Endothelial cell of umbilical vein (primary cell): Measurements from ENCODE around the gene NF2. TPM values are rescaled to one million over a fixed set of nuclear protein-coding genes. Genes with fewer than 3 reads are reported as not detected.

Experiments
- BruUV-seq: library from RNA; stranded (reverse); fragments of 400-500 nt; replicated peaks from 2 replicates; lab custom pipeline; 2021; lab: Mats Ljungman, UMichigan
- CTCF ChIA-PET: fragments of 300-600, 350-600 bp; sonication (Branson Sonifier 250); formaldehyde crosslinking; loops from one replicate; lab custom pipeline; 2021; ENCODE audit warnings: antibody characterized with exemption, inconsistent platforms; lab: Charles Lee
- POLR2A ChIA-PET: fragments of 300-600, 350-600 bp; sonication (Branson Sonifier 250); formaldehyde crosslinking; loops from one replicate; lab custom pipeline; 2021; ENCODE audit warnings: antibody characterized with exemption, inconsistent platforms; lab: Charles Lee
- DNase-seq: peaks from one replicate; pipeline ENCODE4 v3.0.0-alpha.2; 2011; ENCODE audit warnings: low read depth, low spot score
- FAIRE-seq: peaks from 2 replicates; lab custom pipeline; 2011; peaks lifted over from hg19 to GRCh38; lab: Jason Lieb, UNC
- H2AFZ ChIP-seq: 2 replicates; pipeline ENCODE4 v1.6.0; 2012; ENCODE audit warnings: low read depth, low read length, control low read depth, inconsistent platforms
- H3K27ac ChIP-seq: 2 replicates; pipeline ENCODE4 v1.5.1; 2011; ENCODE audit warnings: low read depth, mild to moderate bottlenecking, control low read depth, low read length, moderate library complexity; ENCODE audit not compliant: insufficient read depth
- H3K27me3 ChIP-seq, 2 experiments: 2 replicates each; pipeline versions ENCODE4 v1.6.0 to v1.6.1; 2011; ENCODE audit warnings: low read length in 2 of 2, mixed read lengths in 1 of 2; ENCODE audit not compliant: control insufficient read depth in 2 of 2, insufficient read depth in 2 of 2
- H3K36me3 ChIP-seq, 2 experiments: 2 replicates in 1 of 2; 3 replicates in 1 of 2; pipeline ENCODE4 v1.5.1; 2011; ENCODE audit warnings: low read length in 2 of 2, mild to moderate bottlenecking in 1 of 2, moderate library complexity in 1 of 2; ENCODE audit not compliant: control insufficient read depth in 2 of 2, insufficient read depth in 2 of 2; ENCODE audit errors: extremely low read depth in 1 of 2
- H3K4me1 ChIP-seq: 3 replicates; pipeline ENCODE4 v1.5.1; 2011; ENCODE audit warnings: mild to moderate bottlenecking, low read length; ENCODE audit not compliant: control insufficient read depth, insufficient read depth; ENCODE audit errors: extremely low read depth
- H3K4me2 ChIP-seq: 2 replicates; pipeline ENCODE4 v1.6.1; 2011; ENCODE audit warnings: low read length, control low read depth, mixed read lengths; ENCODE audit not compliant: insufficient read depth
- H3K4me3 ChIP-seq, 3 experiments: fragments of 200-600 bp in 1 of 3; sonication (generic), shearing (Covaris generic) in 1 of 3; replicated peaks in 1 of 3; 2 replicates each; pipeline ENCODE4 v1.5.1; 2011 to 2016; ENCODE audit warnings: control low read depth in 3 of 3, low read length in 3 of 3, mild to moderate bottlenecking in 2 of 3, inconsistent platforms in 1 of 3, low read depth in 1 of 3, moderate library complexity in 1 of 3; ENCODE audit not compliant: insufficient read depth in 1 of 3
- H3K79me2 ChIP-seq: 2 replicates; pipeline ENCODE4 v1.6.0; 2012; ENCODE audit warnings: low read length, inconsistent platforms; ENCODE audit not compliant: control insufficient read depth, insufficient read depth
- H3K9ac ChIP-seq: replicated peaks from 2 replicates; pipeline ENCODE3; 2011; ENCODE audit warnings: low read length, control low read depth; ENCODE audit not compliant: insufficient read depth; ENCODE audit errors: extremely low read depth
- H3K9me1 ChIP-seq: replicated peaks from 3 replicates; pipeline ENCODE4 v1.6.0; 2011; ENCODE audit warnings: mild to moderate bottlenecking, low read length; ENCODE audit not compliant: control insufficient read depth, insufficient read depth; ENCODE audit errors: extremely low read depth
- H3K9me3 ChIP-seq: replicated peaks from 2 replicates; pipeline ENCODE4 v1.5.1; 2012; ENCODE audit warnings: low read length, inconsistent platforms; ENCODE audit not compliant: control insufficient read depth, insufficient read depth
- H4K20me1 ChIP-seq: replicated peaks from 2 replicates; pipeline ENCODE3; 2011; ENCODE audit warnings: mild to moderate bottlenecking, low read length; ENCODE audit not compliant: control insufficient read depth, insufficient read depth; ENCODE audit errors: extremely low read depth
- EZH2 ChIP-seq: IDR thresholded peaks from 2 replicates; pipeline ENCODE4 v1.6.1; 2012; ENCODE audit warnings: borderline replicate concordance, low read depth, mild to moderate bottlenecking, moderate library complexity, low read length, inconsistent platforms; ENCODE audit not compliant: severe bottlenecking
- FOS ChIP-seq: IDR thresholded peaks from 2 replicates; pipeline ENCODE4 v1.6.1; 2011; ENCODE audit warnings: mild to moderate bottlenecking, low read length, moderate library complexity, borderline replicate concordance; ENCODE audit not compliant: insufficient read depth
- GATA2 ChIP-seq: IDR thresholded peaks from 2 replicates; pipeline ENCODE4 v1.7.0; 2011; ENCODE audit warnings: low read depth, mild to moderate bottlenecking, moderate library complexity, mixed read lengths, low read length; ENCODE audit not compliant: insufficient read length, insufficient read depth
- JUN ChIP-seq: IDR thresholded peaks from 2 replicates; pipeline ENCODE4 v1.6.1; 2011; ENCODE audit warnings: borderline replicate concordance, low read depth; ENCODE audit not compliant: insufficient read length, insufficient read depth
- MYC ChIP-seq: IDR thresholded peaks from one replicate; pipeline ENCODE4 v1.6.1; 2011; ENCODE audit warnings: mild to moderate bottlenecking, low read depth, low read length
- POLR2A ChIP-seq: IDR thresholded peaks from 2 replicates; pipeline ENCODE4 v1.6.1; 2012; ENCODE audit warnings: low read depth, mild to moderate bottlenecking, control low read depth, low read length
- POLR2AphosphoS5 ChIP-seq: IDR thresholded peaks from 2 replicates; pipeline ENCODE4 v1.6.1; 2012; ENCODE audit warnings: low read depth, mild to moderate bottlenecking, control low read depth, low read length, moderate library complexity; ENCODE audit not compliant: insufficient read depth
- dilution Hi-C: fragments of 300-500 bp; cut with MboI; formaldehyde crosslinking; loops from one replicate; pipeline ENCODE4 v1.15.0; 2019; ENCODE audit warnings: low sequenced_read_pairs; ENCODE audit not compliant: extremely low pct_ligation_motif_present
- intact Hi-C: fragments of 100-400 bp; cut with micrococcal nuclease; formaldehyde crosslinking; loops from one replicate; pipeline ENCODE4 v1.10.0; 2022
- polyA plus RNA-seq, 4 experiments: library from polyadenylated mRNA; depleted of rRNA in 3 of 4; stranded (reverse) in 3 of 4; unstranded in 1 of 4; fragments of >200 nt; gene quantifications; 2 replicates each; pipeline versions ENCODE4 v1.2.1 to v1.2.3, GENCODE V29; 2011 to 2012; ENCODE audit warnings: missing spikeins in 1 of 4
- total RNA-seq: library from RNA; stranded (reverse); gene quantifications from 2 replicates; pipeline ENCODE4 v1.2.3, GENCODE V29; 2021
- TF ChIP-seq, protein P1 (sequence below): IDR thresholded peaks from 2 replicates; pipeline ENCODE4 v1.6.1; 2011; ENCODE audit not compliant: insufficient read depth, insufficient read length
- TF ChIP-seq, protein P2 (sequence below), 2 donors: IDR thresholded peaks; 1 replicate in 1 of 2; 2 replicates in 1 of 2; pipeline ENCODE4 v1.5.1; 2011; ENCODE audit warnings: low read length in 2 of 2, mild to moderate bottlenecking in 2 of 2, moderate library complexity in 2 of 2, control low read depth in 1 of 2, inconsistent platforms in 1 of 2, low read depth in 1 of 2; ENCODE audit not compliant: insufficient read depth in 1 of 2; ENCODE audit errors: extremely low read depth in 1 of 2

NF2 gene
- total and polyA plus RNA-seq, 2 donors (not counting 3 experiments of a cell fraction or from before 2014, with no cell fraction given), result 27.8 to 115 TPM

DNA sequence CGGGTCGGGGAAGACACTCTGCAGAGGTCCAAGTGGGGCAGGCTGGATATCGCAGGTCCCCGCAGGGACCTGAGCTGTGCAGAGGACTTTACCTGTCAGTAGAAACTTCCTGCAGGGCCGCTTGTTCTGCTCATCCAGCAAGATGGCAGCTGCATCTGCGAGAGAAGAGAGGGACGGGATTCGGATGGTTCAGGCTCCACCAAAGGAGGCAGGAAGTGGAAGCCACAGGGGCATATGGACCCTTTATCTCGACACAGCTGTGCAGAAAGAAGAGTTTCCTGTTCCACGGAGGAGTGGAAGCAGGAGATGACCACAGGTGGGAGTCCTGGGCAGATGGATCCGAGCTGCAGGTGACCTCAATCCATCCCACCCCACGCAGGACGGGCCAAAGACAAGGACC, 138.9 kb downstream of the NF2 start:
- Histone ChIP-seq H2AFZ (no peak overlapping the region), H3K9ac (no peak overlapping the region), H4K20me1 (no peaks in the 10 kb centered on the region), H3K27me3 (no peaks in the 10 kb centered on the region), H3K9me3 (no peaks in the 10 kb centered on the region), H3K4me2 (no peak overlapping the region), H3K4me1 (no peaks in the 10 kb centered on the region), H3K79me2 (no peaks in the 10 kb centered on the region), H3K27ac (no peak overlapping the region), H3K4me3 (no peak overlapping the region), H3K36me3 (peaks cover 0 to 4% of the 10 kb centered on the region in 2 experiments), H3K9me1 (no peaks in the 10 kb centered on the region)
- FAIRE-seq (no peak), DNase-seq (no peak)
- intact Hi-C loops, result no loop called here
- ChIA-PET CTCF (interaction anchor here (1.1 to 1.6 kb wide), 2 partner anchors 53 to 346 kb away, joined by 4 to 6 read pairs; no protein-coding TSS in a partner anchor), POLR2A (no interaction called here)
- TF ChIP-seq, protein P1, sequence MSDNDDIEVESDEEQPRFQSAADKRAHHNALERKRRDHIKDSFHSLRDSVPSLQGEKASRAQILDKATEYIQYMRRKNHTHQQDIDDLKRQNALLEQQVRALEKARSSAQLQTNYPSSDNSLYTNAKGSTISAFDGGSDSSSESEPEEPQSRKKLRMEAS, result no peak
- TF ChIP-seq MYC (no peak), FOS (no peak), POLR2AphosphoS5 (no peak), JUN (no peak), POLR2A (no peak), EZH2 (no peak), GATA2 (no peak)
- TF ChIP-seq, protein P2, sequence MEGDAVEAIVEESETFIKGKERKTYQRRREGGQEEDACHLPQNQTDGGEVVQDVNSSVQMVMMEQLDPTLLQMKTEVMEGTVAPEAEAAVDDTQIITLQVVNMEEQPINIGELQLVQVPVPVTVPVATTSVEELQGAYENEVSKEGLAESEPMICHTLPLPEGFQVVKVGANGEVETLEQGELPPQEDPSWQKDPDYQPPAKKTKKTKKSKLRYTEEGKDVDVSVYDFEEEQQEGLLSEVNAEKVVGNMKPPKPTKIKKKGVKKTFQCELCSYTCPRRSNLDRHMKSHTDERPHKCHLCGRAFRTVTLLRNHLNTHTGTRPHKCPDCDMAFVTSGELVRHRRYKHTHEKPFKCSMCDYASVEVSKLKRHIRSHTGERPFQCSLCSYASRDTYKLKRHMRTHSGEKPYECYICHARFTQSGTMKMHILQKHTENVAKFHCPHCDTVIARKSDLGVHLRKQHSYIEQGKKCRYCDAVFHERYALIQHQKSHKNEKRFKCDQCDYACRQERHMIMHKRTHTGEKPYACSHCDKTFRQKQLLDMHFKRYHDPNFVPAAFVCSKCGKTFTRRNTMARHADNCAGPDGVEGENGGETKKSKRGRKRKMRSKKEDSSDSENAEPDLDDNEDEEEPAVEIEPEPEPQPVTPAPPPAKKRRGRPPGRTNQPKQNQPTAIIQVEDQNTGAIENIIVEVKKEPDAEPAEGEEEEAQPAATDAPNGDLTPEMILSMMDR (IDR thresholded peaks at IDR 0.05; ENCODE audit: extremely low read depth in 1 of 2, insufficient read depth in 1 of 2, low read depth in 1 of 2, low read length in 2 of 2), result no peak
- dilution Hi-C loops, result no loop called here
- BruUV-seq, result no TSS peak
